Activated T-cell treated with anti-CD3 and anti-CD28 coated beads, Interleukin-2, amount 50 U/mL, for 1 hour (primary cell): ENCODE measurements around the gene FOXD4L5.
"Not testable (repeated sequence)": the region's sequence is repeated elsewhere in the genome, so short reads cannot be mapped to it uniquely, and the experiment has no call there.

Experiments
- DNase-seq: peaks from one replicate; pipeline ENCODE4 v3.0.0-alpha.2; 2020

Gene FOXD4L5

DNA sequence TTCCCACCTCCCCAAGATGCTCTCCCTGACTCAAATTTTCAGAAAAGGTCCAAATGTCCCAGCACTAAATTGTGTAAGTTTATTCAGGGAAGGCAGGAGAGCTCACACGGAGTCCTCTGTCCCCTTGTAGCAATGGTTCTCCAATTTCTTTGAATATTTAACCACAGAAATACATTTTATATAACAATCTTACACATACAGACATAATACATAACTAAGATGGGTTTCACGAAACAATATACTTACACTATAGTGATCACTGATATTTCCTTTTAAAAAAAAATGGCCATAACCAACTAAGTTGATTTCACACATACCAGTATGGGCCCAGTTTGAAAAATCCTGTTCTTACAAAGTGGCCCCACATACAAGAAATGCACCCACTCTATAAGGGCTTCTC, at the start of gene FOXD4L5:
Gene FOXD4L5 (minus strand): TSS at position 101 of the 400 bp plus-strand sequence. CDS start 832 bp downstream, outside the sequence.
- not testable (repeated sequence) for DNase-seq

DNA sequence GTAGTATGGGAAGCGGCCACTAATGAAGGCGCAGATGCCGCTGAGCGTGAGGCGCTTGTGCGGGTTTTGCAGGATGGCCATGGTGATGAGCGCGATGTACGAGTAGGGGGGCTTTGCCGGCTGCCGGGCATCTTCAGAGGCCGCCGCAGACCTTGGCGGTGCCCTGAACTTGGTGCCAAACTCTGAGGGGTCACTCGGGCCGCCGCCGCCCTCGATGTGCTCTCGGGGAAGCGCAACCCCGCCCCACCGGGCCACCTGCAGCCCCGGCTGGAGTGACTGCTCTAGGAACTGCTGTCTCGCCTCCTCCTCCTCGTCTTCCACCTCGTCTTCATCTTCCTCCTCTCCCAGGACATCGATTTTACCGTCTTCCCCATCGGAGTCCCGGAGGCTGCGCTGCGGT, 1.1 kb downstream of the FOXD4L5 start:
- DNase-seq, result not testable (repeated sequence)

DNA sequence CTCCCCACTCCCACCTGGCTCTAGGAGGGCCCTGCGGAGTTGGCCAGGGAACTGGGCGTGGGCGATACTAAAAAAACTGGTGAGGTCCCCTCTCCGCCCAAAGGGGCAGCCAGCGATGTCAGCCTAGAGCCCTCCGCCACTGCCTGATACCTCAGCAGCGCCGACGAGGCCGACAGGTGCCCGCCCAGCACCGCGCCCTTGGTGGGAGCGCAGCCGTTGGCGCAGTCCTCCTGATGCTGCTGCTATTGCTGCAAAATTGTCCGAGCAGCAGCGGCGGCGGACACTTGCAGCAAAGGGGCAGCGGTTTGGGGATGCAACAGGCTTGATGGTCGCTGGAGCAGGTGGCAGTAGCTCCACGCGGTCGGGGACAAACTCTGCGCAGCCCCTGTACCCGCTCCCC, 2.0 kb downstream of the FOXD4L5 start:
- not testable (repeated sequence) for DNase-seq
